ENCODE results near the gene DUSP28.

DUSP28 gene

GRCh38 chr2:240539906-240540305 is 20.3 kb upstream of the DUSP28 start:
- no peak for TF ChIP-seq CTCF (conservative IDR thresholded peaks at IDR 0.05)
- no peak for TF ChIP-seq ZFX (IDR thresholded peaks at IDR 0.05)
- no peak overlapping the region for H3K27ac ChIP-seq

- no peak overlapping the region for H3K27ac ChIP-seq
- TF ChIP-seq CTCF (conservative IDR thresholded peaks at IDR 0.05), result no peak
- no peak for TF ChIP-seq ZFX (IDR thresholded peaks at IDR 0.05)
These were observed 8.9 kb upstream of the DUSP28 start for GRCh38 chr2:240551288-240551687.

- H3K27ac ChIP-seq, result no peak overlapping the region
- TF ChIP-seq ZFX (IDR thresholded peaks at IDR 0.05) (no peak), CTCF (conservative IDR thresholded peaks at IDR 0.05) (no peak)
These were observed 8.3 kb upstream of the DUSP28 start for GRCh38 chr2:240551811-240552210.

- H3K27ac ChIP-seq, result no peak overlapping the region
- TF ChIP-seq ZFX (IDR thresholded peaks at IDR 0.05) (no peak), CTCF (conservative IDR thresholded peaks at IDR 0.05) (no peak)
These were observed 6.1 kb upstream of the DUSP28 start for GRCh38 chr2:240553956-240554480.

- TF ChIP-seq CTCF (conservative IDR thresholded peaks at IDR 0.05) (no peak), ZFX (IDR thresholded peaks at IDR 0.05) (no peak)
- H3K27ac ChIP-seq, result no peak overlapping the region
These were observed 5.2 kb upstream of the DUSP28 start for GRCh38 chr2:240554767-240555493.

GRCh38 chr2:240555541-240556250 is 4.5 kb upstream of the DUSP28 start:
- H3K27ac ChIP-seq, result no peak overlapping the region
- TF ChIP-seq CTCF (conservative IDR thresholded peaks at IDR 0.05), result no peak
- TF ChIP-seq ZFX (IDR thresholded peaks at IDR 0.05), result no peak

GRCh38 chr2:240556553-240557100 is 3.5 kb upstream of the DUSP28 start:
- H3K27ac ChIP-seq, result peak overlapping the region; percentile 60
- TF ChIP-seq ZFX (IDR thresholded peaks at IDR 0.05) (no peak), CTCF (conservative IDR thresholded peaks at IDR 0.05) (peak; percentile 81)
